Measurements from ENCODE around the gene NIN.

Gene NIN

DNA sequence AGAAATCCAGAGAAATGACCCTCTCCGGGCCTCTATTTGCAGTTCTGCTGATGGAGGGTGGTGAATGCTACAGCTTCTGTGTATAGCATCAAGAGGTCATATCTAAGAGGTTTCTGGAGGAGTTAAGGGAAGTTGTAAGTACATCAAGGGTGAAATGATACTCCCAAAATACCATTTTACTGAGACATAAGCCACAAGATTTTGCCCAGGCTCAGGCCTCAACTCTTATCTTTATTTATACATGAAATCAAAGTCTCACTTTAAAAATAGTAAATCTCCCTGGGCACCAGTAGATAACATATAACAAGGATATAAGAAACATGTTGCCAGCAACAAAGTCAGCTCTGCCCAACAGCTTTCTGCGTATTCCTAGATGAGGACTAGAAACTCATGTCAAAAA, 40.4 kb downstream of the NIN start:
- no peak for DNase-seq (ENCODE audit: low read depth in 2 of 2)

DNA sequence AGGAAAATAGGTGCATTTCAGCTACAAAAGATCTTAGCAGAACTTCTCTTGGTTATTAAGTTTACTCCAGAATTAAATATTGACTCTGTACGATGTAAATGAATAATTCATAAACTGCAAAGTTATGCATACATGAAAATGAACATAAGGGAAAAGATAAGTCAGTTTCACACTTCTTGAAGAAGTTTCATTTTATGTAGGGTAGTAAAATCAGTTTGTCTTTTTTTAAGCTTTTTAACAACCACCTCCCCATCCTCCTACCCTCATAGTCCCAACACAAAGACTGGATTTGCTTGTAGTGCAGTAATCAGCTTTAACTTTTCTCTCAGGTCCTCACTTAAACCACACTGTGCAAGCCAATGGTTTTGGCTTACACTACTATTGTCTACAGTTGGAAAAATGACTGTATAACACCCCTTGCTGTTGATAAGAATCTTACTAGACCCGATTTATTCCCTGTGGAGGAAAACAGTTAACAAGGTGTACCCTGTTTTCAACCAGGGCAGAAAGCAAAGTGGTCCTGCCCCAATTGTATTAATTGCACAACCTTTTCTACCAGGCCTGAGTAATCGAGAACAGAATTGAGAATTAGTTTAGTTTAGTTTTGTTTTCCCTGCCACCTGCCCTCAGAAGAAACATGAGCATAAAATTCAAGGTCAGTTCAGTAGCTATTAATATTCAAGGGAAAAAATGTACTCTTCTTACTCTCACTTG, 44.1 kb downstream of the NIN start:
- DNase-seq (ENCODE audit: low read depth in 2 of 2), result no peak

DNA sequence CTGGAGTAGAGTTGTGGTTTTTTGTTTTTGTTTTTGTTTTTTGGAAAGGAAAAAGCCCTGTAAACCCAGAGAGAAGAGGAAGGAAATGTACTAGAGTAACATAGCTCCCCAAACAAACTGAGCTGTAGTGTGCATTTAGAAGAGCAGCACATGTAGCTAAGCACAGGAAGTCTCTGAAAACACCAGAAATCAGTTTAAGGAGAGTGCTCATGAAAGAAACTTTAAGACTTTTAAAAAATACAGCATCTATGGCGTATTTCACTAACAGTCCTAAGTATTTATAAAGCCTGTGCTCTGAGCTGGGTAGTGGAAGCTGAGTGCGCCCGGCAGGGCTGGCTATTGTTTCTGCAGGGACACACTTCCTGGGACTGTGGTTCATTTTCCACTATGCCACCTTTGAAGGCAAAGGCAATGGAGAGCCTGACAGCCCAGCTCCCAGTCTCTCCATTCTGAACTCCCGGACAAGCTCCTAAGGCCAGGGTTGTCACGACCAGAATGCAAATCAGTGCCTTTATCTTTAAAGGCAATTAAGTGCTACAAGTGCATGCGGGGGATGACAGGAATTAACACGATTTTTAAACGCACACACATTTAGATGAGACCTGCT, 45.4 kb downstream of the NIN start:
- DNase-seq (ENCODE audit: low read depth in 2 of 2), result no peak

DNA sequence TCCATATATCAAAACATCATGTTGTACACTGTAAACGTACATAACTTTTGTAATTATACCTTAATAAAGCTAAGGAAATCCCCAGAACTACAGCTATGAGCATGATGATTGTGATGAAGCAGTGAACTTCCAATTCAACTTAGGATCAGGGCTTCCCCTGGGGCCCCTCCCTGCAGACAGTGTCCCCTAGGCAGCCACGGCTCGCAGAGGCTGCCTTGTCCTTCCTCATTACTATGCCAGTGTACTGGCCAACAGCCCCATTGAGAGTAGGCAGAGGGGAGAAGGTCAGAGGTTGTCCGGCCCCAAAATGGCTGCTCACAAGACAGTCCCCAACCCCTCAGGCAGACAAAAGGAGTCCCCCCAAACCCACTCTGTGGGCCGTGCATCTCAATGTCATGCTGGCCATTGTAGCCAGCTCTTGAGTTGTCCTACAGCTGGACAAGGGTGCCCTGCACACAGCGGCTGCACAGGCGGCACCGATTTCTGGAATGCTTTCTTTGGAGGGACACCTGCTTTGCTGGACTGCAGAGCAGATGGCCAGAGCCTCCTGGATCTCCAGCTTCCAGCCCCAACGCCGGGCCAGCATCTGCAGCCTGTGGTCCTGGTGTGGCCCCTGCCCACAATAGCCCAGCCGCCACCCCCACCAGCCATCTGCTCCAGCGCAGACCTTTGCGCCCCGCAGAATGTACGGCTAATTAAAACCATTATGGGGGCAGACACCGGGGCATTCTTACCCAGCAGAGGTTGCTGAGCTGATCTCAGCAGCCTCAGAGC, 46.1 kb downstream of the NIN start:
- no peak for DNase-seq (ENCODE audit: low read depth in 2 of 2)

DNA sequence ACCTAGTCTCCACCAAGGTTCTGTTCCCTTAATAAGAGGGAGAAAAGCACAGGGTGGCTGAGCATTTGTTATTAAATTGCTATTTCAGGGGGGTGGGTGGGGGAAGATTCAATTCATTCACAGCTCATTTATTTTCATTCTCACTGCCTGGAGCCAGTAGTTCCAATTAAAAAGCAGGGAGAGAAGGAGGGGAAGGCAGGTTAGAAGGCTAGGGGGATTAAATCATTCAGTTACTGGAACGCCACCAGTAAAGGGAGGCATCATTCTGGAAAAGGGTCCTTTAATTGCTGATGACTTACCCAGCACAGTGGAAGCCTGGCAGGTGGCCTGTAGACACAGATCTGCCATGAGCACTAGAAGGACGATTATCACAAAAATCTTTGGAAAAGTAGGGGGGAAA, 47.4 kb downstream of the NIN start:
- no peak for DNase-seq (ENCODE audit: low read depth in 2 of 2)

DNA sequence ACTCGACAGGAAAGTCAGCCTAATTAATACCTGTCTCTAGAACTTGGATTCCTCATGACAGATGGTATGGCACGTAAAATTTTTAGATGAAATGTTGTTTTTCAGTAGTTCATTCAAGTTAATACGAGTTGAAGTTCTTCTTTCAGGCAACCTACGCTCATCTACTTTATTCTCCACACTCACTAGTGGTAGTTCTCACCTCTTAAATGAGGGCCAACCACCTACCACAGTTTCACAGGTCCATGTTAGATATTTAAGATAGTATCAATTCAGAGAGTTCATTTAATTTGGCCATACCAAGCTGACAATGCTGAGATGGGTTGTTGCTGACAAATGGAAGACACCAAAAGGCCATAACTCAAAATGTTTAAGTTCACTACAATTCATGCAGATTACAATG, 50.6 kb downstream of the NIN start:
- DNase-seq (ENCODE audit: low read depth in 2 of 2), result no peak

DNA sequence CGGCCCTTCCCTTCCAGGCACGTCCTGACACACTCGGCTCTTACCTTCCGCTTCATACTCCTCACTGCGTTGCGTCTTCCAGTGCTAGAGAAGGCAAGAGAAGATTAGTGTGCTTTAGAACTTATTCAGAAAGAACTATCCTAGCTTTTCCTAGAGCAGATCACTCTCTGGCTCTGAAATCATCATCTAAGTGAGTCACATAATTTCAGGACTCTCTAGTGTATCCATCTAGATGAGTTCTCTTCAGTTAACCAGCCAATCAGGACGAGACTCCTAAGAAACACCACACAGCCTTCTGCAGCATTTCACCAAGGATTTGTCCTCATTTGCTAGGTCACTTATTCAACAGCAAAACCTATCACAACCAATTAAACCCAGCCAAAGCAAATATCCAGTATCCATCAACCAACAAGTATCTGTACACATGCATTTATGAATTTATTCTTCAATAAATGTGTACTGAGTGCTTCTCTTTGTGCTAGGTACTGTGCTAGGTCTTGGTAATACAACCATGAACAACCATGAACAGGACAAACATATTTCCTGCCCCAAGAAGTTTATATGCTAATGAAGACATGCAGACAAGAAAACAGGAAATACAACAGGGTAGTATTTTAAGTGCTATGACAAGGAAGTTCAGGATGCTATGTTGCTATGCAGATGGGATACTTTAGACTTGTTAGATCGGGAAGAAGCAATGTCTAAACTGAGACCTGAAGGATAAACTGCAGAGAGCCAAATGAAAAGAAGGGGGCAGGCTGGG, 52.1 kb downstream of the NIN start:
- DNase-seq (ENCODE audit: low read depth in 2 of 2), result no peak

DNA sequence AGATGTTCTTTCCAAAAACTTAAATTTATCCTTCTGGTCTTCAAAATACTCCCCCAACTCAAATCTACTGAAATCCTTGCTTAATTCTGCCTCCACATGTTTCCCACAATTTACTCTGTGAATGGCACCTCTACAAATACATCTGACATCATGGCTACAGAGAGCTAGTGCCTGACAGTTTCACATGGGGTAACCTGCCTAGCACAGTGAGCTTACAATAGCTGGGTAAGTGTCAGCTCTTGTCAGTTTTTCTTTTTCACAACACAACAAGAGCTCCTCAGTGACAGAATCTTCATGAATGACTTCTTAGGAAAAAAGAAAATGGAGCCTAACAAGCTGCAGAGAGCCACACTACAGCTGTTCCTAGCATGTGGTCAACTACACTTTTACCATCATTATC, 54.4 kb downstream of the NIN start:
- DNase-seq (ENCODE audit: low read depth in 2 of 2), result no peak

DNA sequence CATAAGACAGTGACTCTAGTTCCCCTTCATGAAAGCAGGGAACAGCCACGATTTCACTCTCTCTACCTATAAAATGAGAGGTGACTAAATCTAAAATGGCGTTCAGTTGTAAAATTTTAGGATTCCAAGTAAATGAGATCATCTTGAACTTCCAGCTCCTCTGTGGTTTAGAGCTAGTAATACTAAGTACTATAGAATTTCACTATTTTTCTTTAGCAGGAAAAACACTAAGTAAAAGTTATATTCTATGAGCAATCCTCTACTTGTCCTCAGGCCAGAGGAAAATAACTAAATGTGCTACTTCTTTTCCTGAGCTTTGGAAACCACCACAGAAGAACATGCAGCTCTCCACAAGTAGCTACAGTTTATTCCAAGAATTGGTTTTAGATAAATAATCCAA, 55.6 kb downstream of the NIN start:
- peak; percentile 77 to 87 for DNase-seq (ENCODE audit: low read depth in 2 of 2)

DNA sequence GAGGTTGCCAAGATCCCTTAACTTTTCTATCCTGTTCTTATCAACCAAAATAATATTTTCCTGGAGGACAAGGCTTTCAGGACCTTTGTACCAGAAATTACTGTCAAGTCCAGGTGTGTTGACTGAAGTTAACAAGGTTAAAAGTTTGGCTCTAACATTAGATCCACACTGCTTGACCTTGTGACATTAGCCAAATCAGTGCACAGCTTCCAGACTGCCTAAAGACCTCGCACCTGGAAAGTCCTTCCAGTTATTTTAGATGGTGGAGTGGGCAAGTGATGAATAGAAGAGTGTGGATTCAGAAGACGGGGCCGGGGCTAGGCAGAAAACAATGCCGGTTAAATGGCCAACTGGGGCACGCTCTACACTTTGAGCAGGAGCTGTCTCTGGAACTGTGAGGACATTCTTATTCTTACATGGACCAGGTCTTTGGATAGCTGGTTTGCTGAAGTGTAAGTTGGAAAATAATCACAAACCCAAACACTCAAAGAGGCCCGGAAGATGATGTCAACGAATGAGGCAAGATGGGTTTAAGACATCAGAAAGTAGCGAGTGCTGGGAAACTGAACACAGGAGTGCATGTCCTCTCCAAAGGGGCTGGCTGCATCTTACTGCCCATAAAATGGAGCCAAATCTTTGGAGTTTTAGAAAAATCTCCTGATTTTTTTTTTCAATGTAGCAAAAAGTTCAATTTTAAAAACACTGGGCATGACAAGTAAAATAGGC, 56.3 kb downstream of the NIN start:
- DNase-seq (ENCODE audit: low read depth in 2 of 2), result no peak

DNA sequence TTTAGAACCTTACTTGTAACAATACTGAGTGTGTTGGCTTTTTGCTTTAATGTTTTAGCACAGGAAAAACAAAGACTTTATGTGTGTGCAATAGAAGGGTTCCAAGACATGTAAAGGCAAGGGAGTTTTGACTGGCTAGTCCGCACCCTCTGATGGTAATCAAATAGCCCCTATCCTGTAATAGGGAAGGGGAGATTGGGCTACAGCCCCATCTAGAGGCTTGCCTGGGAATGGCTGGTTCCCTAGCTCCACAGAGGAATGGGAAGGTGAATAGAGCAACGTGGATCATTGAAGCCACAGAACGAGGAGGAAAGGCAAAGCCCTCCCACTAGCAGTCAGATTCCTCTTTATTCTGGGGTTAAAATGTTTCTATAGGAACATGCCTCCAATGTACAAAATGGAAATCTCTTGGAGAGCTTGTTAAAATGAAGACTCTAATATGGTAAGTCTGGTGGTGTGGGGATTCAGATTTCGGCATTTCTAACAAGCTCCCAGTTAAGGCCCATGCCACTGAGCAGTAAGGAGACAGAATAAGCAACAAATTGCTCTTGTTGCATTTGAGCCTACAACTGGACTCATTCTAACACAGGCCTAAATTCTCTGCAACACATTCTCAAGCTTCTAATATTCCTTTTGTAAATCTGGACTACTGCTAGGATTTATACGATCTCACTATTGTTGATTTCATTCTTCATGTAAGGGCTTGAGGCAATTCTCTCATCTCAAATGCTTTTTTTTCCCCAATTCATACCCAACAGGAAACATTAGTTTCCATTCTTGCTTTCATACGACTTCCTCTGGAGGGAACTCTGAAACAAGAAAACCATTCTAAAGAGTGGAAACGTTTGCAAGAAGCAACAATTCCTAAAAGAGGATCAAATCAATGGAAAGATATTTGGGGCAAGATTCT, 57.1 kb downstream of the NIN start:
- DNase-seq (ENCODE audit: low read depth in 2 of 2), result peak in 1 of 2 experiments; percentile 37

DNA sequence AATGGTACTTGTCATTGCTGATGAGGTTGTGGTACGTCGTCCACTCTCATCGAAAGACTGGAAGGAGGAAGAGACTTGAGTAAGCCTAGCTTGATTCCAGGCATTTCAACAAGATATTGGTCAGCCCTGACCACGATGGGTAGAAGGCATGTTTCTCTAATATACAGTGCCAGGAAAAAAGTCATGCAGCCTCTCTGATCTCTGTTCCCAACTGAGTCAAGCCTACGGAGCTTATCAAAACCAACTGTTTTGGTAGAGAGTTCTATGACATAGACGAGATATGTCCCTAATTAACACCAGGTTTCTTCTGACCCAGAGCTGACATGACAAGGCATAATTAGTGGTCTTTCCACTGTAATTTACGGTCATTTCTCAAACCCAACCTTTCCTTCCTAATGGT, 58.5 kb downstream of the NIN start:
- DNase-seq (ENCODE audit: low read depth in 2 of 2), result peak; percentile 50 to 52

DNA sequence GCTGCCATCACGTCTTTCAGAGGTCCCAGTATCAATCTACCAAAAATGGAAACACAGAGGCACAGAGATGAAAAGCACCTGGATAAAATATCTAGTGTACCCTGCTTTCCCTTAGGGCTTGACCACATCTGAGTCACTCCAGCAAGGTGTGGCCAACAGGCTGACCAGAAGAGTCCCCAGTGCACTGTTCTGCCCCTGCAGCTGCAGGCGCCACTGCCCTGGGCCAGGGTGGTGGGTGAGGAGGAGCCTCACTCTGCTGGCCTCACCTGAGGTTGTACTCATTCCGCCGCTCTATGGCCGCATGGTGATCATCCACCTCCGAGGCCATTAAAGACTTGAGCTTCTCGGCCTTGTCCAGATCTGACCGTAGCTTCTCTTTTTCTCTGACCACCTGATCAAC, 60.4 kb downstream of the NIN start:
- no peak for DNase-seq (ENCODE audit: low read depth in 2 of 2)

DNA sequence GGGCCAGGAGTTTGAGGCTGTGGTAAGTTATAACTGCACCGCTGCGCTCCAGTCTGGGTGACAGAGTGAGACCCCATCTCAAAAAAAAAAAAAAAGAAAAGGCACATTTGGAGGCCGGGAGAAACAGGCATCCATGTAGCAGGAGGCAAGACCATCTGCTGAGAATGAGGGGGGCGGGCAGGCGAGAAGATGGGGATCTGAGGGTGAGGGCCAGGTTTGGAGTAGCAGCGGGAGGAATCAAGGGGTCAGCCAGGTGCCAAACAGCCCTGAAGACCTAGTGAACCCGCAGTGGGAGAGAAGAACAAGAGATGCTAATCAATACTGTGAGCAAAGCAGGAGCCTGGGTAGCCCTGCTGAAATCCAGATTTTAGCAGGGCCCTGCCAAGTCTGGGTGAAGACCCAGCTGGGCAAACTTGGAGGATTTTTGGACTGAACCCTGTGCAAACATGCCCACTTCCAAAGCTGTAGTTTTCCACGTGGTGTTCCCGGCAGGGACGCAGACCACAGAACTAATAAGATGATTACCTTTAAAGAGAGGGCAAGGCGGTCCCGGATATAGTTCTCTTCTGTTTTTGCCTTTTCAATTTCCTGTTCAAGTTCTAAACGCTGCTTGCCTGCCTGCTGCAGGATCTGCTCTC, 61.0 kb downstream of the NIN start:
- no peak for DNase-seq (ENCODE audit: low read depth in 2 of 2)

DNA sequence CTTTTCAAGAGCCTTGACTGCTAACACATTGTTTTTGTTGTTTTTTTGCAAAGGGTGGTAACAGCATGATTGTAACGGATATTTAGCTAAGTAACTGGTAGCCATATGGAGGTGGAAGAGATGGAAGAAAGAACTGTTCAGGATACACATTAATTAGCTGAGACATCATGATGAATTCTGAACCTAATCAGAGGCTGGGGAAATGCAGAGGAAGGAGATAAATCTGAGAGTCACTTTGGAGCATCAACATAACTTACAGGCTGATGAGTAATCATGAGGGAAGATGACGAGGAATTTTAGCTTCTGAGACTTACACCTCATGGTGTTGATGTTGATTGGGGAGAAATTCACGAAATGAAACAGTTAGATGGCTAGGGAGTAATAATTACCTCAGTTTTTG, 62.3 kb downstream of the NIN start:
- no peak for DNase-seq (ENCODE audit: low read depth in 2 of 2)

DNA sequence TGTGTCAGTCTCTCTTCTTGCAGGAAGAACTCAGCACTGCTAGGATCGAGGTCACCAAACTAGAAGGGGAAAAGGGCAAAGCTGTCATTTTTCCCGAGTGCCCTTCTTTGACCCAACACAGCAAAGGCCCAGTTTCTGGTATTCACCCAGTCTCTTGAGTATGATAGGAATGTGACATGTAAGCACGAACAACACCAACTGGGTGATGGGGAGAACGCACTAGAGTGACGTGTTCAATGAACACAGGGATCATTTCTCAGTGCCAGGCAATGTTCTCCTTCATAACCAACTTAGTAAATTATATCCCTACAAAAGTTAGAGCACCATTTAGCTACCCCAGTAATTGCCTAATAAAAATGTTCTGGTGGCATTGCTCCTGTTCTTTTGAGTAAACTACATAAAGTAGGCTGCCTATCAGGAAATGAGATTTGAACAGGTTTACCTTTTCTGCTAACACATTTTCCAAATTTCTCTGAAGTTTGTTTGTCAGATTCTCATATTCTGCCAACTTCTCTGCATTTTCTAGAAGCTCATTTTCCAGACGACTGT, 64.5 kb downstream of the NIN start:
- DNase-seq (ENCODE audit: low read depth in 2 of 2), result no peak

DNA sequence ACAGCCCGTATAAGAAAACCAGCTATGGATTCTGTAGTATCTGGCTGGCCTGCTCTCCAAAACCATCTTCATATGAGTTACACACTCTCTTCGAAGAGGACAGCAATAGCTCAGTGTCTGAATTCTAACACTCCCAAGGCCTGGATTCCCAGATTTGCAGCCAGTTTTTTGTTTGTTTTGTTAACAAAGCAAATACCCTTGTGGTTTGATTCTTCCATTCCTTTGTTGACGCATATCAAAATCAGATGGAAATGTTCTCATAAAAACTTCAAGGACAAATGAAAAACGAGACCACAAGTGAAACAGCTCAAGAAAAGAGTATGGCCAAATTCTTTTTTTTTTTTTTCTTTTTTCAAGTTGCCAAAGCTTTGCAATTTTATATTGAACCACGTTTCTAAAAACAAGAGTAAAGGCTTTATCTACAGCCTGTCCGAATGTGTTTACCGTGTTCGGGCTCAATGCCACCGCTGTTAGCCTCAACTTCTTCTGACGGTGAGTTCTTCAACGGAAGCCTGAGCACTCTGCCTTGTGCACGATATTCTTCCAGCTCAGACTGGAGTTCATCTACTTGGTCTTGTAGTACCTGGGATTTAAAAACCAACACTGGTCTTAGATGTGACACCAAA, 67.5 kb downstream of the NIN start:
- DNase-seq (ENCODE audit: low read depth in 2 of 2), result peak; percentile 94 to 95

DNA sequence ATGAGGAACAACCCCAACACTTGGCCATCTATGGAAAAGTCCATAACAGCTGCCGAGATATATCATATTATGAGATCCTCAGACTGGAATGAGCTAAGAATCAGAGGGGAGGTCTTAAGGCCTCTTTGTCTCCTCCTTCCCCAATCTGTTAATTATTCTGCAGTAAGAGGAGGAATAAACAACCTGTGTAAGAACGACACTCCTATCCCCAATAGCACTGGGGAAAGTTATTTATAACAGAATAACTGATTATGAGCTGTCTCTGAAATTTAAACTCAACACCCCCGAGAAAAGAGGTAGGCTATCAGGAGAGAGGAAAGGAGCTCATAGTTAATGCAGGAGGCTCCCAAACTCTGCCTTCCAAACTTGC, 68.0 kb downstream of the NIN start:
- no peak for DNase-seq (ENCODE audit: low read depth in 2 of 2)

Measured in fibroblast of skin of left biceps (primary cell).